HL-60 (cell line): ENCODE results near the gene RTN4IP1.

ENCODE experiments used
- CTCF ChIP-seq: IDR thresholded peaks from one replicate; pipeline ENCODE4 v1.5.1; 2011; ENCODE audit warnings: low read length, control low read depth, inconsistent platforms; ENCODE audit not compliant: insufficient read depth
- REST ChIP-seq: IDR thresholded peaks from 2 replicates; pipeline ENCODE4 v1.6.1; 2012; ENCODE audit warnings: low read depth; ENCODE audit not compliant: insufficient replicate concordance

GRCh38 chr6:106551155-106551554, 78.1 kb downstream of the RTN4IP1 start:
- TF ChIP-seq REST, result no peak
- TF ChIP-seq CTCF, result no peak
